ENCODE results near the gene MUS81.

GRCh38 chr11:65834202-65834601 lies 26.0 kb upstream of the MUS81 start:
- no peak for TF ChIP-seq CTCF (IDR thresholded peaks at IDR 0.05; ENCODE audit: insufficient read depth, low read length, poor library complexity, severe bottlenecking)
- TF ChIP-seq EZH2phosphoT487 (conservative IDR thresholded peaks at IDR 0.05; ENCODE audit: low read length) = no peak
